HFF-Myc (cell line): ENCODE results near the gene CDK5RAP2.

Experiments used
- DNase-seq: peaks from one replicate; pipeline ENCODE4 v3.0.0-alpha.2; 2011; ENCODE audit warnings: low read depth; ENCODE audit errors: extremely low read depth
- H3K4me3 ChIP-seq: replicated peaks from 2 replicates; pipeline ENCODE4 v1.5.1; 2011; ENCODE audit warnings: low read depth, mild to moderate bottlenecking, control low read depth, low read length
- CTCF ChIP-seq: IDR thresholded peaks from 2 replicates; pipeline ENCODE4 v1.5.1; 2012; ENCODE audit warnings: mild to moderate bottlenecking, low read depth, low read length, control low read depth; ENCODE audit errors: missing control alignments

Gene CDK5RAP2

GRCh38 chr9:120372040-120372439 is 207.9 kb downstream of the CDK5RAP2 start:
- no peak for DNase-seq
- no peak for TF ChIP-seq CTCF
- no peak overlapping the region for H3K4me3 ChIP-seq

- no peak for TF ChIP-seq CTCF
- DNase-seq: no peak
- H3K4me3 ChIP-seq: no peak overlapping the region
These were observed 210.3 kb downstream of the CDK5RAP2 start for GRCh38 chr9:120369608-120370220.

GRCh38 chr9:120368799-120369198 is 211.2 kb downstream of the CDK5RAP2 start:
- no peak overlapping the region for H3K4me3 ChIP-seq
- TF ChIP-seq CTCF: no peak
- no peak for DNase-seq

GRCh38 chr9:120366644-120367019 is 213.3 kb downstream of the CDK5RAP2 start:
- TF ChIP-seq CTCF: peak; percentile 58
- H3K4me3 ChIP-seq: no peak overlapping the region

GRCh38 chr9:120365386-120365785 is 214.6 kb downstream of the CDK5RAP2 start:
- no peak for TF ChIP-seq CTCF
- no peak for DNase-seq
- no peak overlapping the region for H3K4me3 ChIP-seq

More at GRCh38 chr9:120366644-120367019, 213.3 kb downstream of the CDK5RAP2 start:
- peak; percentile 85 for DNase-seq

GRCh38 chr9:120363697-120364096 is 216.3 kb downstream of the CDK5RAP2 start:
- no peak for DNase-seq
- H3K4me3 ChIP-seq: no peak overlapping the region
- TF ChIP-seq CTCF: no peak

- no peak overlapping the region for H3K4me3 ChIP-seq
- no peak for TF ChIP-seq CTCF
- no peak for DNase-seq
These were observed 217.5 kb downstream of the CDK5RAP2 start for GRCh38 chr9:120362446-120362845.
